HepG2 (cell line): Measurements from ENCODE around the gene RELL2. TPM values are rescaled to one million over a fixed set of nuclear protein-coding genes. Genes with fewer than 3 reads are reported as not detected.

Experiments used
- ATAC-seq: fragments of 200-7000 bp; cut with Tn5 transposase; 3 replicates; pipeline ENCODE4 v1.9.1; 2020; ENCODE audit warnings: mild to moderate bottlenecking, moderate library complexity
- BruUV-seq: library from RNA; stranded (reverse); fragments of 400-500 nt; replicated peaks from 2 replicates; lab custom pipeline; 2021; lab: Mats Ljungman, UMichigan
- CTCF ChIA-PET: fragments of 300-600 bp; formaldehyde crosslinking; extraction: SDS; loops from one replicate; lab custom pipeline; 2021; ENCODE audit warnings: low total read pairs, inconsistent platforms, low intra/inter-chr PET ratio; lab: Yijun Ruan, JAX
- POLR2A ChIA-PET: fragments of 350-600 bp; sonication (Branson Sonifier 250); formaldehyde crosslinking; loops from one replicate; lab custom pipeline; 2020; ENCODE audit warnings: antibody characterized with exemption, inconsistent platforms; lab: Yijun Ruan, JAX
- DNase-seq: peaks from one replicate; pipeline ENCODE4 v3.0.0-alpha.2; 2015; ENCODE audit warnings: low spot score
- FAIRE-seq: peaks from 3 replicates; lab custom pipeline; 2011; peaks lifted over from hg19 to GRCh38; lab: Jason Lieb, UNC
- H2AFZ ChIP-seq: one replicate; pipeline ENCODE4 v1.6.1; 2011; ENCODE audit warnings: low read length, inconsistent platforms
- H3K27ac ChIP-seq: fragments of 300-600 bp; 3 replicates; pipeline ENCODE4 v1.8.0; 2011; ENCODE audit warnings: mixed run types, mild to moderate bottlenecking, mixed read lengths, low read length, inconsistent platforms; ENCODE audit not compliant: insufficient read depth; ENCODE audit errors: extremely low read length
- H3K27me3 ChIP-seq, 2 experiments: fragments of 200-600 bp in 1 of 2; 2 replicates in 1 of 2; 3 replicates in 1 of 2; pipeline versions ENCODE4 v1.6.0 to v1.8.0; 2011; ENCODE audit warnings: low read length in 2 of 2, mild to moderate bottlenecking in 2 of 2, moderate library complexity in 2 of 2, inconsistent platforms in 1 of 2; ENCODE audit not compliant: insufficient read depth in 2 of 2, control insufficient read depth in 1 of 2
- H3K36me3 ChIP-seq, 2 experiments: fragments of 200-600 bp in 1 of 2; replicated peaks in 1 of 2; 2 replicates in 1 of 2; 3 replicates in 1 of 2; pipeline versions ENCODE4 v1.5.1 to v1.8.0; 2011; ENCODE audit warnings: low read length in 2 of 2, inconsistent platforms in 1 of 2; ENCODE audit not compliant: insufficient read depth in 2 of 2, control insufficient read depth in 1 of 2
- H3K4me1 ChIP-seq: 2 replicates; pipeline ENCODE4 v1.5.1; 2012; ENCODE audit warnings: low read length, inconsistent platforms; ENCODE audit not compliant: insufficient read depth
- H3K4me2 ChIP-seq: 2 replicates; pipeline ENCODE4 v1.6.0; 2011; ENCODE audit warnings: low read depth, low read length, inconsistent platforms
- H3K4me3 ChIP-seq, 3 experiments: fragments of 200-600 bp in 1 of 3; sonication (generic), shearing (Covaris generic) in 1 of 3; replicated peaks in 1 of 3; 2 replicates each; pipeline ENCODE4 v1.5.1; 2011 to 2016; ENCODE audit warnings: low read length in 3 of 3, inconsistent platforms in 2 of 3, low read depth in 2 of 3, mild to moderate bottlenecking in 2 of 3, control low read depth in 1 of 3, mixed read lengths in 1 of 3; ENCODE audit not compliant: insufficient read depth in 1 of 3
- H3K79me2 ChIP-seq: one replicate; pipeline ENCODE4 v1.6.1; 2011; ENCODE audit warnings: low read length, inconsistent platforms; ENCODE audit not compliant: insufficient read depth
- H3K9ac ChIP-seq: 2 replicates; pipeline ENCODE4 v1.6.0; 2011; ENCODE audit warnings: mild to moderate bottlenecking, low read depth, low read length, inconsistent platforms; ENCODE audit not compliant: insufficient read depth
- H3K9me3 ChIP-seq: 2 replicates; pipeline ENCODE4 v1.5.1; 2012; ENCODE audit warnings: mild to moderate bottlenecking, low read length
- H4K20me1 ChIP-seq: 2 replicates; pipeline ENCODE4 v1.6.0; 2011; ENCODE audit warnings: inconsistent platforms, mild to moderate bottlenecking, low read length, moderate library complexity; ENCODE audit not compliant: insufficient read depth
- ATF2 ChIP-seq: sonication (generic); formaldehyde crosslinking; IDR thresholded peaks from 2 replicates; pipeline ENCODE4 v1.4.0; 2020; ENCODE audit warnings: missing genetic modification reagents
- CENPX ChIP-seq: sonication (generic); formaldehyde crosslinking; IDR thresholded peaks from 2 replicates; pipeline ENCODE4 v1.9.0; 2021; ENCODE audit warnings: mild to moderate bottlenecking, missing genetic modification reagents, moderate library complexity
- FIP1L1 ChIP-seq: fragments of 200-400 bp; formaldehyde crosslinking; IDR thresholded peaks from 2 replicates; pipeline ENCODE4 v1.6.1; 2018; ENCODE audit warnings: low read depth, mild to moderate bottlenecking, low read length, moderate library complexity, borderline replicate concordance; ENCODE audit not compliant: insufficient read depth
- MBD4 ChIP-seq: IDR thresholded peaks from 2 replicates; pipeline ENCODE4 v1.6.1; 2012; ENCODE audit warnings: low read length, inconsistent platforms, borderline replicate concordance
- NFAT5 ChIP-seq: sonication (generic); formaldehyde crosslinking; IDR thresholded peaks from 2 replicates; pipeline ENCODE4 v1.4.0; 2020; ENCODE audit warnings: missing genetic modification reagents
- SP4 ChIP-seq: sonication (generic); formaldehyde crosslinking; IDR thresholded peaks from 2 replicates; pipeline ENCODE4 v1.8.1; 2023; ENCODE audit warnings: mild to moderate bottlenecking, missing genetic modification reagents
- ZIK1 ChIP-seq: sonication (generic); formaldehyde crosslinking; IDR thresholded peaks from 2 replicates; pipeline ENCODE4 v1.5.0; 2020; ENCODE audit warnings: mild to moderate bottlenecking, low read depth, missing genetic modification reagents, borderline replicate concordance
- ZNF468 ChIP-seq: sonication (generic); formaldehyde crosslinking; IDR thresholded peaks from 2 replicates; pipeline ENCODE4 v1.8.0; 2022; ENCODE audit warnings: mild to moderate bottlenecking, moderate library complexity, missing genetic modification reagents
- ZNF549 ChIP-seq: sonication (generic); formaldehyde crosslinking; IDR thresholded peaks from 2 replicates; pipeline ENCODE4 v1.5.0; 2020; ENCODE audit warnings: missing genetic modification reagents
- ZNF605 ChIP-seq: sonication (generic); formaldehyde crosslinking; IDR thresholded peaks from 2 replicates; pipeline ENCODE4 v1.8.0; 2022; ENCODE audit warnings: mild to moderate bottlenecking, missing genetic modification reagents
- WGBS: methylation state at CpG from one replicate; pipeline ENCODE4 v1.1.6; 2017; ENCODE audit warnings: low lambda C conversion rate; 5-methylcytosine and 5-hydroxymethylcytosine counted together
- in situ Hi-C: cut with HindIII; loops from 2 replicates; pipeline ENCODE4 v1.10.0; 2017; ENCODE audit warnings: low pct_unique_long_range_greater_than_20kb; ENCODE audit not compliant: extremely low pct_ligation_motif_present
- intact Hi-C: fragments of 100-400 bp; cut with micrococcal nuclease; formaldehyde crosslinking; loops from one replicate; pipeline ENCODE4 v1.10.0; 2022; ENCODE audit not compliant: unreplicated experiment
- polyA plus RNA-seq, 8 experiments: library from polyadenylated mRNA; depleted of rRNA in 3 of 8; stranded (reverse) in 7 of 8; unstranded in 1 of 8; fragments of >200 nt; fragmentation: Illumina TruSeq in 4 of 8; extraction: Trizol in 4 of 8; gene quantifications; 2 replicates each; pipeline versions ENCODE4 v1.2.1 to v1.2.3, GENCODE V29; 2011 to 2016; ENCODE audit warnings: low read depth in 4 of 8, missing spikeins in 1 of 8, mixed read lengths in 1 of 8; ENCODE audit not compliant: insufficient read depth in 1 of 8
- total RNA-seq, 5 experiments: library from RNA; depleted of rRNA; stranded (reverse); fragments of >200 nt; fragmentation: Illumina TruSeq; extraction: Trizol; gene quantifications; 2 replicates each; pipeline ENCODE4 v1.2.3, GENCODE V29; 2016; ENCODE audit warnings: low read depth in 1 of 5

Gene RELL2
- total and polyA plus RNA-seq, 2 of the 13 experiments (the other 11 are each of a cell fraction or from before 2014, with no cell fraction given) = 6.4 to 8.3 TPM

DNA sequence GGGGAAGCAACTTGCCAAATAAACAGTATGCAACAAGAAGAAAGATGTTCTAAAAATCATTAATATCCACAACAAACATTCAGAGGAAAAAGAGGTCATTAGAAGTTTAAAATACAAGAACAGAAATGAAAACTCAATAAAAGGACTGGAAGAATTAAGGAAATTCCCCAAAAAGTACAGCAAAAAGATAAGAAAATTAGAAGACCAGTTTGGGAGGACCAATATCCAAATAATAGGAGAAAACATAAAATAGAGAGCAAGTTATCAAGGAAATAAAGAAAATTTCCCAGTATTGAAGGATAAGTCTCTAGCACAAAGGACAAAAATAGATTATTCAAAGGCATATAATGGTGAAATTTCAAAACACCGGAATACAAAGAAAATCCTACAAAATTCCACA lies 39.9 kb upstream of the RELL2 start:
- POLR2A ChIA-PET = no interaction called here
- FAIRE-seq = no peak
- H3K36me3 ChIP-seq = peaks cover 0 to 16% of the 10 kb centered on the region in 2 experiments; a peak in 3 of 5 replicates
- H3K4me2 ChIP-seq = no peak overlapping the region
- H3K79me2 ChIP-seq = peaks cover 64% of the 10 kb centered on the region
- H3K4me1 ChIP-seq = peaks cover 39% of the 10 kb centered on the region
- in situ Hi-C loops (no loop called here), intact Hi-C loops (no loop called here)
- CTCF ChIA-PET = no interaction called here
- H3K27ac ChIP-seq = no peak overlapping the region
- DNase-seq = no peak
- no peaks in the 10 kb centered on the region for H3K9me3 ChIP-seq
- BruUV-seq = no TSS peak
- H4K20me1 ChIP-seq = no peaks in the 10 kb centered on the region
- no peak overlapping the region for H3K4me3 ChIP-seq
- no peak overlapping the region for H2AFZ ChIP-seq
- no peak overlapping the region for H3K9ac ChIP-seq
- no peak for TF ChIP-seq ATF2
- no peak for TF ChIP-seq SP4 (CRISPR knock-in tag)
- H3K27me3 ChIP-seq = no peaks in the 10 kb centered on the region
- WGBS = 100% methylated on average over 1 of the region's 1 CpG
- ATAC-seq = no peak

GRCh38 chr5:141597394-141597793 lies 39.4 kb upstream of the RELL2 start:
- Histone ChIP-seq H4K20me1 (no peaks in the 10 kb centered on the region), H3K36me3 (peaks cover 0 to 18% of the 10 kb centered on the region in 2 experiments; a peak in 4 of 5 replicates), H2AFZ (no peak overlapping the region), H3K79me2 (peaks cover 64% of the 10 kb centered on the region), H3K9ac (no peak overlapping the region), H3K27me3 (no peaks in the 10 kb centered on the region), H3K4me3 (no peak overlapping the region), H3K4me1 (peaks cover 35% of the 10 kb centered on the region), H3K27ac (no peak overlapping the region), H3K4me2 (no peak overlapping the region), H3K9me3 (no peaks in the 10 kb centered on the region)
- no TSS peak for BruUV-seq
- 89% methylated on average over 2 of the region's 2 CpGs for WGBS
- DNase-seq = no peak
- intact Hi-C loops (no loop called here), in situ Hi-C loops (no loop called here)
- ChIA-PET CTCF (no interaction called here), POLR2A (interaction anchor here (1.3 to 1.7 kb wide), 2 partner anchors 20 to 33 kb away, joined by 4 to 6 read pairs; no protein-coding TSS in a partner anchor)
- no peak for ATAC-seq
- no peak for FAIRE-seq
- TF ChIP-seq MBD4 = no peak
- TF ChIP-seq ZIK1 (CRISPR knock-in tag) = no peak
- TF ChIP-seq NFAT5 = no peak
- no peak for TF ChIP-seq ZNF468 (CRISPR knock-in tag)
- no peak for TF ChIP-seq FIP1L1
- no peak for TF ChIP-seq ZNF605 (CRISPR knock-in tag)
- TF ChIP-seq ZNF549 = no peak
- no peak for TF ChIP-seq CENPX (CRISPR knock-in tag)
